ENCODE results near the gene IFRD2. TPM values are rescaled to one million over a fixed set of nuclear protein-coding genes. Genes with fewer than 3 reads are reported as not detected.

The IFRD2 gene
- total RNA-seq, 4 donors from 2014 or later: 63.9 to 96.5 (median 88.4) TPM

- H3K27ac ChIP-seq: peak overlapping the region; percentile 87 to 92 (median 91)
- intact Hi-C loops (cut with DNase I): no loop called here
- DNase-seq: peak; percentile 83 to 84
- H3K27me3 ChIP-seq: no peaks in the 10 kb centered on the region
- H3K4me1 ChIP-seq: peaks cover 61 to 72% of the 10 kb centered on the region in 2 donors
- H3K4me3 ChIP-seq (replicated peaks in 1 of 3): peak overlapping the region in 2 of 3 donors; percentile 42 to 57
- H3K36me3 ChIP-seq: no peaks in the 10 kb centered on the region
- WGBS, 2 donors: 17 to 27% methylated on average over 6 to 8 of the region's 22 CpGs
- no peaks in the 10 kb centered on the region for H3K9me3 ChIP-seq
- TF ChIP-seq, protein P1, sequence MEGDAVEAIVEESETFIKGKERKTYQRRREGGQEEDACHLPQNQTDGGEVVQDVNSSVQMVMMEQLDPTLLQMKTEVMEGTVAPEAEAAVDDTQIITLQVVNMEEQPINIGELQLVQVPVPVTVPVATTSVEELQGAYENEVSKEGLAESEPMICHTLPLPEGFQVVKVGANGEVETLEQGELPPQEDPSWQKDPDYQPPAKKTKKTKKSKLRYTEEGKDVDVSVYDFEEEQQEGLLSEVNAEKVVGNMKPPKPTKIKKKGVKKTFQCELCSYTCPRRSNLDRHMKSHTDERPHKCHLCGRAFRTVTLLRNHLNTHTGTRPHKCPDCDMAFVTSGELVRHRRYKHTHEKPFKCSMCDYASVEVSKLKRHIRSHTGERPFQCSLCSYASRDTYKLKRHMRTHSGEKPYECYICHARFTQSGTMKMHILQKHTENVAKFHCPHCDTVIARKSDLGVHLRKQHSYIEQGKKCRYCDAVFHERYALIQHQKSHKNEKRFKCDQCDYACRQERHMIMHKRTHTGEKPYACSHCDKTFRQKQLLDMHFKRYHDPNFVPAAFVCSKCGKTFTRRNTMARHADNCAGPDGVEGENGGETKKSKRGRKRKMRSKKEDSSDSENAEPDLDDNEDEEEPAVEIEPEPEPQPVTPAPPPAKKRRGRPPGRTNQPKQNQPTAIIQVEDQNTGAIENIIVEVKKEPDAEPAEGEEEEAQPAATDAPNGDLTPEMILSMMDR (IDR thresholded peaks at IDR 0.05): no peak
- peak in 1 of 2 donors; percentile 89 for TF ChIP-seq POLR2A (IDR thresholded peaks at IDR 0.05)
Observed at GRCh38 chr3:50267280-50267913, 24.8 kb downstream of the IFRD2 start.

DNA sequence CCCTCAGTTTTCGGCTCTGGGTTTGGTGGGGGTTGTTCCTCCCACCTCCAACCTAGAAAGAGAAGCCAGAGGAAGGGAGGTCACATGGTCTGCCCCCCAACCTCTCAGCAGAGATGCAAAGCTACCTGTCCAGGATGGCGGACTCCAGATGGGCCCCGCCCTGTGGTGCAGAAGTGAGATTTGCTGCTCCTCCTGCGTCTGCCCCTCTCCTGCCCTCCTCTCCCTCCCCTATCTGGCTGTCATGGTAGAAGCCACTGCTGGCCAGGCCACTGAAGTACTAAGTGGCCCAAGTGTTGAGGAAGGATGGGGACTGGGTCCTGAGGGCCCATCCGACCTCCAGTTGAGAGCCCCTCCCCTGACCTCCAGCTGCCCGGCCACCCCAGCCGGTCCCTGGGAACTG, 25.4 kb downstream of the IFRD2 start:
- DNase-seq: no peak
- no peaks in the 10 kb centered on the region for H3K36me3 ChIP-seq
- peaks cover 61 to 69% of the 10 kb centered on the region in 2 donors for H3K4me1 ChIP-seq
- no peaks in the 10 kb centered on the region for H3K9me3 ChIP-seq
- no peak for TF ChIP-seq POLR2A (IDR thresholded peaks at IDR 0.05)
- TF ChIP-seq, protein P1 (IDR thresholded peaks at IDR 0.05): no peak
- H3K27me3 ChIP-seq: no peaks in the 10 kb centered on the region
- intact Hi-C loops (cut with DNase I): no loop called here
- H3K27ac ChIP-seq: peak overlapping the region; percentile 87 to 92 (median 91)
- peak overlapping the region in 2 of 3 donors; percentile 42 to 57 for H3K4me3 ChIP-seq (replicated peaks in 1 of 3)
- WGBS, 2 donors: 20 to 53% methylated on average over 2 to 7 of the region's 7 CpGs

DNA sequence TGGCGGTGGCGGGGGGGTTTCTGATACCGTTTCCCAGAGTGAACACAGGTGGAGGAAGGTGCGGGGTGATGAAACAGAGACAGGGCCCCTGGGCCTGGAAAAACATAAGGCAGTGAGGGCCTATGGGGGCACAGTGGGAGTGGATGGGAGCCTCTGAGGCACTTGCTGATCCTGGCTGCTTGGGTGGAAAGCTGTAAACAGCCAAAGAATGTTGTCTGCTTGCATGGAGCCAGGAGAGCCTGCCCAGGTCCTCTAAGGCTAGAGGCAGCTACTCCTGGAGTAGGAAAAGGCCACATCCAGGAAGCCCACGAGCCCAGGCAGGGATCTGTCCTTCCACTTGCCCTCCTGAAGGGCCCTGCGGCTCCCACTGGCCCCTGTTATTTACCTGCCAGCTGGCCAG, 26.2 kb downstream of the IFRD2 start:
- 79 to 81% methylated on average over 5 to 6 of the region's 6 CpGs for WGBS, 2 donors
- no peaks in the 10 kb centered on the region for H3K36me3 ChIP-seq
- H3K4me3 ChIP-seq (replicated peaks in 1 of 3): no peak overlapping the region
- intact Hi-C loops (cut with DNase I): no loop called here
- H3K27me3 ChIP-seq: no peaks in the 10 kb centered on the region
- peak in 1 of 2 donors; percentile 32 for TF ChIP-seq POLR2A (IDR thresholded peaks at IDR 0.05)
- TF ChIP-seq, protein P1 (IDR thresholded peaks at IDR 0.05): no peak
- DNase-seq: peak in 1 of 2 donors; percentile 32
- no peaks in the 10 kb centered on the region for H3K9me3 ChIP-seq
- peaks cover 66 to 76% of the 10 kb centered on the region in 2 donors for H3K4me1 ChIP-seq
- peak overlapping the region; percentile 87 to 92 (median 91) for H3K27ac ChIP-seq

- WGBS, 2 donors: 60% methylated on average over 1 of the region's 1 CpG; no CpG with 5 or more reads in 1 of the 2 donors
- Histone ChIP-seq H3K4me1 (peaks cover 70 to 80% of the 10 kb centered on the region in 2 donors), H3K9me3 (no peaks in the 10 kb centered on the region), H3K4me3 (replicated peaks in 1 of 3) (no peak overlapping the region), H3K36me3 (no peaks in the 10 kb centered on the region), H3K27ac (peak overlapping the region; percentile 87 to 92 (median 91)), H3K27me3 (no peaks in the 10 kb centered on the region)
- no peak for DNase-seq
- intact Hi-C loops (cut with DNase I): no loop called here
- TF ChIP-seq POLR2A (IDR thresholded peaks at IDR 0.05): no peak
Observed at GRCh38 chr3:50265571-50265970, 26.7 kb downstream of the IFRD2 start.

DNA sequence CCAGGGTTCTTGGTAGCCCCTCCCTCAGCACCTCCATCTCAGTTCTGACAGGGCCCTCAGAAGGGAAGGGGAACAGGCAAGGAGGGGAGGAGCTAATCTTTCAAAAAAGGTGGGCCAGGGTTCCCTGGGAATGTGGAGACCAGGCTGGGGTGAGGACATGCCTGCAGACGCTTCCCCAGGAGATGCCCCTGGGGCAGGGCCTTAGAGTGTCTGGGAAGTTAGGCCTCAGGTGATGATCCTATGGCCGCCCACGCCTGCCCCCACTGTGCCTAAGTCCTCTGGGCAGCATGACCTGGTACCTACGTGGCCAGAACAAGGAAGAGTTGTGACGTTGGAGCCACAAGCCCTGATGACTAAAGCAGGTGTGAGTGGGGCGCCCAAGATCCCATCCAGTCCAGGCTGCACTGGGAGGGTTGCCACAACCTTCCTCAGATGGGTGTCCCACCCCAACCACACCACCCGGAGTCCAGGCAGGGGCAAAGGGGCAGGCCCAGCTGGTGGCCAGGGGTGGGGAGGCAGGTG, 27.2 kb downstream of the IFRD2 start:
- peak overlapping the region; percentile 87 to 92 (median 91) for H3K27ac ChIP-seq
- H3K4me3 ChIP-seq (replicated peaks in 1 of 3): no peak overlapping the region
- no peaks in the 10 kb centered on the region for H3K27me3 ChIP-seq
- peaks cover 75 to 79% of the 10 kb centered on the region in 2 donors for H3K4me1 ChIP-seq
- DNase-seq: no peak
- TF ChIP-seq, protein P1 (IDR thresholded peaks at IDR 0.05): no peak
- TF ChIP-seq POLR2A (IDR thresholded peaks at IDR 0.05): peak in 1 of 2 donors; percentile 70
- no peaks in the 10 kb centered on the region for H3K9me3 ChIP-seq
- 69 to 75% methylated on average over 6 to 7 of the region's 7 CpGs for whole genome bisulfite sequencing, 2 donors
- intact Hi-C loops (cut with DNase I): no loop called here
- H3K36me3 ChIP-seq: no peaks in the 10 kb centered on the region
